ENCODE results near the gene CDPF1. TPM values are rescaled to one million over a fixed set of nuclear protein-coding genes. Genes with fewer than 3 reads are reported as not detected.

The CDPF1 gene
- total and polyA plus RNA-seq, 2 of the 4 experiments (the other 2 are of a cell fraction): 11.5 to 14.5 TPM

DNA sequence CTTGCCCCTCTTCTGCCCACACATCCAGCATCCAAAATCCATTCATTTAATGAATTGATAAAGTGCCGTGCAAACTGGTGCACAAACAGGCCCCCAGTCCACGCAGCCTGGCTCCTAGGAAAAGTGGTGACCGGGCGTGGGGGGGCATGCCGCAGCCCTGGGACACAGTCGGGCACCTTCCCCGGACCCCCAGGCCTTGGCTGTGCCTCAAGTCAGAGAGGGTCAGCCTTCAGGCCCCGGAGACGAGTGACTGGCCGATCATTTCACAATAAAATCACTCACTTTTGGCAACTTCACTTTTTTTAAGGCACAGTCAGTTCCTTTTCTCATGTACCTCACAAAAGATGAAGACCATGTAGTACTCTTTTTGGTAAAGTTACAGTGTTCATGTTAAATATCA is 8.0 kb downstream of the CDPF1 start:
- Histone ChIP-seq H3K4me1 (ENCODE audit: control insufficient read depth, insufficient read depth, low read length) (peaks cover 4% of the 10 kb centered on the region), H3K56ac (ENCODE audit: extremely low read depth, insufficient read depth, low read length) (no peak overlapping the region), H3K79me1 (ENCODE audit: low read depth in 1 of 2, low read length in 2 of 2) (peaks cover 0 to 18% of the 10 kb centered on the region in 2 experiments; a peak in 3 of 4 replicates), H4K5ac (ENCODE audit: low read depth, low read length) (no peak overlapping the region), H3K14ac (replicated peaks; ENCODE audit: low read depth, low read length) (no peak overlapping the region), H2AK9ac (replicated peaks; ENCODE audit: low read depth, low read length, poor library complexity) (no peak overlapping the region), H2BK5ac (ENCODE audit: low read depth, low read length, poor library complexity, severe bottlenecking) (no peak overlapping the region), H2BK120ac (ENCODE audit: low read depth, low read length) (no peak overlapping the region), H3K4me3 (ENCODE audit: insufficient read depth, low read depth, low read length) (no peak overlapping the region), H2AK5ac (ENCODE audit: low read depth, low read length) (no peak overlapping the region), H2BK15ac (ENCODE audit: low read depth, low read length) (no peak overlapping the region), H4K91ac (ENCODE audit: insufficient read depth, low read depth, low read length) (no peak overlapping the region), H3K4me2 (ENCODE audit: low read depth, low read length) (no peak overlapping the region), H3K27me3 (ENCODE audit: control insufficient read depth, insufficient read depth, low read length) (no peaks in the 10 kb centered on the region), H3K36me3 (ENCODE audit: control insufficient read depth, insufficient read depth, low read length) (peaks cover 26% of the 10 kb centered on the region), H4K20me1 (ENCODE audit: insufficient read depth, low read length) (no peaks in the 10 kb centered on the region; the same call in none of the 2 replicates), H3K27ac (ENCODE audit: insufficient read depth, low read length) (no peak overlapping the region), H3K9me1 (ENCODE audit: insufficient read depth, low read length) (peaks cover 15% of the 10 kb centered on the region), H3K18ac (ENCODE audit: low read depth, low read length) (no peak overlapping the region), H3K23ac (ENCODE audit: low read depth, low read length) (no peak overlapping the region), H3K4ac (ENCODE audit: low read depth, low read length) (no peak overlapping the region), H3K9me3 (ENCODE audit: control insufficient read depth, insufficient read depth, low read length) (no peaks in the 10 kb centered on the region), H2BK20ac (ENCODE audit: low read depth, low read length) (no peak overlapping the region), H4K8ac (ENCODE audit: low read depth in 2 of 2, low read length in 2 of 2) (no peak overlapping the region), H3K9ac (ENCODE audit: low read depth, low read length) (no peak overlapping the region), H2AFZ (replicated peaks; ENCODE audit: low read length, poor library complexity) (no peak overlapping the region)
- CTCF ChIA-PET: no interaction called here
- ATAC-seq (ENCODE audit: low read depth): no peak
- dilution Hi-C loops (cut with HindIII; ENCODE audit: low sequenced_read_pairs, unreplicated experiment): no loop called here
- no TSS peak for BruUV-seq (replicated peaks)
- TF ChIP-seq CHD1 (IDR thresholded peaks at IDR 0.05; ENCODE audit: low read depth, low read length): no peak
- TF ChIP-seq MAZ (IDR thresholded peaks at IDR 0.05; ENCODE audit: borderline replicate concordance, low read depth, low read length): no peak
- TF ChIP-seq RAD21 (IDR thresholded peaks at IDR 0.05; ENCODE audit: low read length): no peak
- TF ChIP-seq RFX5 (IDR thresholded peaks at IDR 0.05; ENCODE audit: low read depth, low read length): no peak
- TF ChIP-seq, protein P1, sequence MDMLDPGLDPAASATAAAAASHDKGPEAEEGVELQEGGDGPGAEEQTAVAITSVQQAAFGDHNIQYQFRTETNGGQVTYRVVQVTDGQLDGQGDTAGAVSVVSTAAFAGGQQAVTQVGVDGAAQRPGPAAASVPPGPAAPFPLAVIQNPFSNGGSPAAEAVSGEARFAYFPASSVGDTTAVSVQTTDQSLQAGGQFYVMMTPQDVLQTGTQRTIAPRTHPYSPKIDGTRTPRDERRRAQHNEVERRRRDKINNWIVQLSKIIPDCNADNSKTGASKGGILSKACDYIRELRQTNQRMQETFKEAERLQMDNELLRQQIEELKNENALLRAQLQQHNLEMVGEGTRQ (IDR thresholded peaks at IDR 0.05; ENCODE audit: low read depth, low read length): no peak
- no peak for TF ChIP-seq CEBPB (IDR thresholded peaks at IDR 0.05; ENCODE audit: low read depth, low read length)
- no peak for TF ChIP-seq MXI1 (IDR thresholded peaks at IDR 0.05; ENCODE audit: borderline replicate concordance, low read depth, low read length)
- TF ChIP-seq FOS (IDR thresholded peaks at IDR 0.05; ENCODE audit: low read depth, low read length): no peak
- POLR2A ChIA-PET (ENCODE audit: unreplicated experiment): no interaction called here
- no peak for DNase-seq
- in situ Hi-C loops (cut with MboI; ENCODE audit: low sequenced_read_pairs): no loop called here
- 96% methylated on average over 5 of the region's 10 CpGs; no CpG with 5 or more reads in 1 of the 2 experiments for WGBS, 2 experiments (ENCODE audit: extremely low coverage in 2 of 2, insufficient read length in 1 of 2)
- intact Hi-C loops (cut with micrococcal nuclease): no loop called here
